Activated CD8-positive, alpha-beta memory T cell treated with anti-CD3 and anti-CD28 coated beads for 24 hours (primary cell): ENCODE measurements around the gene APC2.

Source experiments
- DNase-seq: peaks from one replicate; pipeline ENCODE4 v3.0.0-alpha.2; 2020

The APC2 gene

DNA sequence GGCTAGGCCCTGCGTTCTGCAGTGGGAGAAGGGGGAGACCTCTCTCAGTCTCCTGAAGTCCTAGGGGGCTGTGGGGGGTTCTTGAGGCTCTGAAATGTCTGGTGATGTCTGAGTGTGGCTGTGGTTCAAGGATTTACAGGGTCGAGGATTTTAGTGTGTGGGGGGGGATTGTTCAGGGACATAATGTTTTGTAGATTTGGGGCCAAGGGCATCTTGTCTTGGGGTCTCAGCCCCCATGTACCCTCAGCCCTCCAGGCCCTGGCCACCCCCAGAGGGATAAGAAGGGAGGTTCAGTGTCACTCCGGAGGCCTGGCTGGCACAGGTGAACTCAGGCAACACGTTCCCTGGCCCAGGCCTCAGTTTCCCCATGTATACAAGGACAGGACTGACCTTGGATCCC, 2.4 kb upstream of the APC2 start:
- no peak for DNase-seq

GRCh38 chr19:1447944-1448343, 2.0 kb upstream of the APC2 start:
- DNase-seq, result no peak

DNA sequence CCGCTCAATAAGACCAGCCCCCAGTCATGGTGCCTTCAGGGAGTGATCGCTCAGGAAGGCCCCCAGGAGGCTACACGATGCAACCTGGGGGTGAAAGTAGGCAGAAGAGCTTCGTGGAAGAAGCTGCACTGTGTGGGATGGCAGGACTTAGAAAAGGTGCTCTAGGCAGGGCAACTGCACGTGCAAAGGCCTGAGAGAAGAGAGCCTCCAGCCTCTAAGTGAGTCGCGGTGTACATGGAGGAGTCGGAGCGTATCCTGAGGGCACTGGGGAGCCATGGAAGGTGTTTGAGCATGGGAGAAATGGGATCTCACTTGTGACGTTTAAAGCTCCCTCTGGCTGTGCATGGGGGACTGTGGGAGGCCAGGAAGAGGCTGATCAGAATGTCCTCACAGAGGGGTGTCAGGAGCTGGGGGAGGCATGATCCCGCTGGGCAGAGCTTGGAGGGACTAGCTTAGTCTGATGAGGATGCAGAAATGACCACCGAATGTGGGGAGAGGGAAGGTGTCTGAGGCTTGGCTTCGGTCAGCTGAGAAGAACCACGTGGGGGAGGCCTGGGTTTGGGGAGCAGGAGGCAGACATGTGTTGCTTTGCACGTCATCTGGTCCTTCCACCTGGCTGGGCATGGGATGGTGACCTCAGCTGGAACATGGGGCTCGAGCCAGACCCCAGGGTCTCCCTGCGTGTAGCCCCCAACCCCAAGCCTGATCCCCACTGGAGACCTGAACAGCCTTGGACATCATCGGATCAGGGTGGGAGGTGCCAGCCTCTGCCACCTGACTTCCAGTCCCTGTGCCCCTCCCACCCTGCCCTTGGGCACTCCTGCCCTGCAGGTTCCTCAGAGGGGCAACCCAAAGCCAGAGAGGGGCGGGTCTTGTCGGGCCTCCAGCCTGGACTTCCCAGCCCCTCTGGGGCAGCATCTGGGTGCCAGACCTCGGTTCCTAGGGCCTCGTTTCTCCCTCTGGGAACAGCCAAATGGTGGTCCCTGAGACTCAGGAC, 1.1 kb downstream of the APC2 start:
- DNase-seq, result no peak

- no peak for DNase-seq
Measured at GRCh38 chr19:1451916-1452801, 2.2 kb downstream of the APC2 start.

DNA sequence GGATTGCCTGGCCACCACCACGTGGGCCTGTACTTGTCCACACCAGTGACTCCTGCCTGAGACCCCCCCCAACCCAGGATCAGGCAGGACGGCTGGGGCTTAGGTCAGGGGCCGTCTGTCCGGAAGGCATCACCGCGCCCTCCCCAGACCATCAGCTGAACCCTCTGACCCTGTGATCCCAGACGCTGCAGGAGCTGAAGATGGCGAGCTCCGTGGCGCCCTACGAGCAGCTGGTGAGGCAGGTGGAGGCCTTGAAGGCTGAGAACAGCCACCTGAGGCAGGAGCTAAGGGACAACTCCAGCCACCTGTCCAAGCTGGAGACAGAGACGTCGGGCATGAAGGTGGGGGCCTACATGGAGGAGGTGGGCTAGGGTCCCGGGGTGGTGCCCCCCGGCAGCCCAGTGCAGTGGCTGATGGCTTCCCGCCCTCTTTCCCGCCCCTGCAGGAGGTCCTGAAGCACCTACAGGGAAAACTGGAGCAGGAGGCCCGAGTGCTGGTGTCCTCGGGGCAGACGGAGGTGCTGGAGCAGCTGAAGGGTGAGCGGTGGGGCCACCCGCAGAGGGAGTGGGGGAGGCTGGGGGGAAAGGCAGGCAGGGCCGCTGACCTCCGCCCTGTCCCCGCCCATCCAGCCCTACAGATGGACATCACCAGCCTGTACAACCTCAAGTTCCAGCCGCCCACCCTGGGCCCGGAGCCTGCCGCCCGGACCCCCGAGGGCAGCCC, 3.0 kb downstream of the APC2 start:
- DNase-seq, result no peak

DNA sequence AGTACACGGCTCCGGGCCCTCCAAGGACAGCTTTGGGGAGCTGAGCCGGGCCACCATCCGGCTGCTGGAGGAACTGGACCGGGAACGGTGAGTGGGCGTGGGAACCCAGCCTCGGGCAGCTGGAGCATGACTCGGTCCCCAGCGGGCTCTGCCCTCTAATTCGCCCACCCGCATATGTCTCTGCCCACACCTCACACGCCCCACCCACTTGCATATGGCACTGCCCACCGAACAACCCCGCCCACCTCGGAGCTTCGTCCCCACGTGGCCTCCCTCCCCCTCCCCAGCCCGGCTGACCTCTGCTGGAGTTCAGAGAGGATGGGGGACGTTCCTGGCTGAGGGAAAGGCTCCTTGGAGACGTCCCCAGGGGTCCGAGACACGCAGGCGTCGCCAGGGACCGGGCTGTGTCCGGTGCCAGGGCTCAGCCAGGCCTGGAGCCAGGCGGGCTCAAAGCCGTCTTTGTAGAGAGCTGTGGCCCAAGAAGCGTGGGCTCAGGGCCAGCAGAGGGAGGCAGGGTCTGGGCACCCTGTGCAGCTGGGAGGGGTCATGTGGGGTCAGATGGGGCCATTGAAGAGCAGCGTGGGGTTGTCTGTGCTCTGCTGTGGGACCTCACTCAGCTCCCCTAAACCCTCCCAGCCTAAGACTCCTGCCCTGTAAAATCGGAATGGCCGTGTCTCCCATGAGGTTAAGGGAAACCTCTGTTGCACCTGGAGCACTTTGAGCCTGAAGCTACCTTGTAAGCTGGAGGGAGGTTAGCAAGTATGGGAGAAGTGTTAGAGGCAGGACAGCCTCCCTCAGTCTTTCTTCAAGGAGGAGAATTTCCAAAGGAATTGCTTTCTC, 3.8 kb downstream of the APC2 start:
- no peak for DNase-seq

DNA sequence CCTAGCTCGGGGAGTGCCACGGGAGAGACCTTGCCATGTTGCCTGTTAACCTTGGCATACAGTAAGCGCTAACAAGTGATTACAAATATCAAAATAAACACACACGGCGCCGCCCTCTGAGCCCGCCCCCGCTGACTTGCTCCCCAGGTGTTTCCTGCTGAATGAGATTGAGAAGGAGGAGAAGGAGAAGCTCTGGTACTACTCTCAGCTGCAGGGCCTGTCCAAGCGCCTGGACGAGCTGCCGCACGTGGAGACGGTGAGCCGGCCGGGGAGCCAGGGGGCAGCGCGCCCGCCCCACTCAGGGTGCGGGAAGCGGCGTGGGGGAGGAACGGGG, 5.0 kb downstream of the APC2 start:
- no peak for DNase-seq

DNA sequence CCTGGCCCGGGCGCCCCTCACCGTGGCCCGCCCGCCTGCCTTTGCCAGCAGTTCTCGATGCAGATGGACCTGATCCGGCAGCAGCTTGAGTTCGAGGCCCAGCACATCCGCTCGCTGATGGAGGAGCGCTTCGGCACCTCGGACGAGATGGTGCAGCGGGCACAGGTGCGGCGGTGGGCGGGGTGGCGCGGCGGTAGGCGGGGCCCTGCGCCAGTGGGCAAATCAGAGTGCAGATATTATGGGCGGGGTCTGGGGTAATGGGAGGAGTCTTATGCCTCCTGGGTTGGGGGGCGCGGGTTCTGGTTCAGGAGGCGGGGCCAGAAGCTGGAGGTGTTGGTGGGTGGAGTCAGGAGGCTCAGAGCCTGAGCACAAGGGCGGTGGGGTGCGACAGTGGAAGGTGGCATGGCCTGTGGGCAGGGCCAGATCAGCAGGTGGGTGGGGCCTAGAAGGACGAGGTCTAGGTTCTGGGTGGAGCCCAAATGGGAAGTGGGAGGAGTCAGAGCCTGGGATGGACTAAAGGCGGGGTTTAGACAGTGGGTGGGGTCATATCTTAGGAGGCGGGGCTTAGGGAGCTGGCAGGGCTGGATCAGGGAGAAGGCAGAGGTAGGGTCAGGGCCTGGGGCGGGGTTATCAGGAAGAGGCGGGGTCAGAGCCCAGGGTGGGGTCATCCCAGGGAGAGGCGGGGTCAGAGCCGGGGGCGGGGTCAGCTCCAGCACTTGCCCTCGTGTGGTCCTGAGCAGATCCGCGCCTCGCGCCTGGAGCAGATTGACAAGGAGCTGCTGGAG, 5.6 kb downstream of the APC2 start:
- no peak for DNase-seq

GRCh38 chr19:1456121-1456900, 6.4 kb downstream of the APC2 start:
- DNase-seq, result no peak

DNA sequence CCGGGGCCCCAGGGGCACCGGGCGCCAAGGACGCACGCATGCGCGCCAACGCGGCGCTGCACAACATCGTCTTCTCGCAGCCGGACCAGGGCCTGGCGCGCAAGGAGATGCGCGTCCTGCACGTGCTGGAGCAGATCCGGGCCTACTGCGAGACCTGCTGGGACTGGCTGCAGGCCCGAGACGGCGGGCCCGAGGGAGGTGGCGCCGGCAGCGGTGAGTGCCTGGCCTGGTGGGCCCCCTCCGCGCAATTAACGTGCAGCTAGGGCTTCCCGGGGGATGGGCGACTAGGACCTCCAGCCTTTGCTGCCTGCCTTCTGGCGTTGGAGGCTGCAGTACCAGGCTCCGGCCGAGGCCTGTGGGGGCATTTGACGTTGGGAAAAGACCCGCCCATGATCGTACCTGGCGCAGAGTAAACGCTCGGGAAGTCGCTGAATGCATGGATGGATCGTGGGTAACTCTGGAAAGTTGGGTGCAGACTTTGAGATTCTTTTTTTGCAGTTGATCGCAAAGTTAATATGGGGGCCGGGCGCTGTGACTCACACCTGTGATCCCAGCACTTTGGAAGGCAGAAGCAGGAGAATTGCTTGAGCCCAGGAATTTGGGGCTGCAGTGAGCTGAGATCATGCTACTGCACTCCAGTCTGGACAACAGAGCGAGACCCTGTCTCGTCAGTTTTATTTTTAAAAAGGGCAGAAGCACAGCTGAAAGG, 7.3 kb downstream of the APC2 start:
- no peak for DNase-seq

DNA sequence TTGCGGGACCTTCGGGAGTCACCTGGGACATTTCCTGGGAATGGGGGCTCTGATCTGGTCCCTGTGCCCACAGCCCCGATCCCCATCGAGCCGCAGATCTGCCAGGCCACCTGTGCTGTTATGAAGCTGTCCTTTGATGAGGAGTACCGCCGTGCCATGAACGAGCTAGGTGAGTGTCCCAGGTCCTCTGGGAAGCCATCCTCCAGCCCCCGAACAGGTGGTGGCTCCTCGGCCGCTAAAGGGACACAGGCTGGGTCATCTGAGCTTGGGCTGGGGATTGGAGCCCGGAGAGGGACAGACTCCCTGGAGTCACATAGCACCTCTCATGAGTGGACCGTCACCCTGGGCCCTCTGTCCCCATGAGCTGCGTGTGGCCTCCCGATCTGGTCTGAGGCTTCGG, 8.0 kb downstream of the APC2 start:
- DNase-seq, result no peak

- no peak for DNase-seq
Measured at GRCh38 chr19:1459479-1459878, 9.6 kb downstream of the APC2 start.

DNA sequence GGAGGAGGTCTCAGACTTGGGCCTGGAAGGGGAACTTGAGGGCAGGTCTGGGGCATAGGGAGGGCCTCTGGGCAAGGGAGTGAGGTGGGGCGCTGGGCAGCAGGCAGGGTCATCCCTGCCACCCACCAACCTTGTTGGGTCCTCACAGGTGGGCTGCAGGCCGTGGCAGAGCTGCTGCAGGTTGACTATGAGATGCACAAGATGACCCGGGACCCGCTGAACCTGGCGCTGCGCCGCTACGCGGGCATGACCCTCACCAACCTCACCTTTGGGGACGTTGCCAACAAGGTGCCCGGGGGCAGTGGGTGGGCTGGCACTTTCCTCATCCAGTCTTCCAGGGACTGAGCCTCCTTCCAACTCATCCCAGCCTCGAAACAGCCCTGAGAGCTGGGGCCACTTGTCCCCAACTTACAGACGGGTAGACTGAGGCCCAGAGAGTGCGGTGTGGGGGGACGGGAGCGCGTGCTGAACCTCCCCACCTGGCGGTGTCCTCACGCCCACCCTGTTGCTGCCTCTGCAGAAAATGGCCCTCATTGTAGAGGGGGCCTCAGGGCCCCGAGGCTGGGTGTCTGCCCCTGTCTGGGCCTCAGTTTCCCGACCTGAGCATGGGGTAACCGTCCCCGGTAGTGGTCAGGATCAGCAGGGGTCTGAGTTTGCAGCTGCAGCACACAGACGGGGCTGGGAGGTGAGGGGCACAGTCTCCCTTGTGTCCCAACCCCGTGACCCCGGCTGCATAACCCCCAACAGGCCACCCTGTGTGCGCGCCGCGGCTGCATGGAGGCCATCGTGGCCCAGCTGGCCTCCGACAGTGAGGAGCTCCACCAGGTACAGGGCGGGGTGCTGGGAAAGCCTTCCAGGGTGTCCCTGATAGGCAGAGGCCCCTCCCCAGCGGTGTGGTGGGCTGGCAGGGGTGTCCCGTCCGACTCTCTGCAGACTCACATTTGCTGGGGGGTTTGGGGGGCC, 10.4 kb downstream of the APC2 start:
- no peak for DNase-seq

GRCh38 chr19:1461862-1462261, 11.9 kb downstream of the APC2 start:
- no peak for DNase-seq

DNA sequence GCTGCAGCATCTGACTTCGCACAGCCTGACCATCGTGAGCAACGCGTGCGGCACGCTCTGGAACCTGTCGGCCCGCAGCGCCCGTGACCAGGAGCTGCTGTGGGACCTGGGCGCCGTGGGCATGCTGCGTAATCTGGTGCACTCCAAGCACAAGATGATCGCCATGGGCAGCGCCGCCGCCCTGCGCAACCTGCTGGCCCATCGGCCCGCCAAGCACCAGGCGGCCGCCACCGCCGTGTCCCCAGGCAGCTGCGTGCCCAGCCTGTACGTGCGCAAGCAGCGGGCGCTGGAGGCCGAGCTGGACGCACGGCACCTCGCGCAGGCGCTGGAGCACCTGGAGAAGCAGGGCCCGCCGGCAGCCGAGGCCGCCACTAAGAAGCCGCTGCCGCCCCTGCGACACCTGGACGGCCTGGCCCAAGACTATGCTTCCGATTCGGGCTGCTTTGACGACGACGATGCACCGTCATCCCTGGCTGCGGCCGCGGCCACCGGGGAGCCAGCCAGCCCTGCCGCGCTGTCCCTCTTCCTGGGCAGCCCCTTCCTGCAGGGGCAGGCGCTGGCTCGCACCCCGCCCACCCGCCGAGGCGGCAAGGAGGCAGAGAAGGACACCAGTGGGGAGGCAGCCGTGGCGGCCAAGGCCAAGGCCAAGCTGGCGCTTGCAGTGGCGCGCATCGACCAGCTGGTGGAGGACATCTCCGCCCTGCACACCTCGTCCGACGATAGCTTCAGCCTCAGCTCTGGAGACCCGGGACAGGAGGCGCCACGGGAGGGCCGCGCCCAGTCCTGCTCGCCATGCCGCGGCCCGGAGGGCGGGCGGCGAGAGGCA, 15.5 kb downstream of the APC2 start:
- no peak for DNase-seq

DNA sequence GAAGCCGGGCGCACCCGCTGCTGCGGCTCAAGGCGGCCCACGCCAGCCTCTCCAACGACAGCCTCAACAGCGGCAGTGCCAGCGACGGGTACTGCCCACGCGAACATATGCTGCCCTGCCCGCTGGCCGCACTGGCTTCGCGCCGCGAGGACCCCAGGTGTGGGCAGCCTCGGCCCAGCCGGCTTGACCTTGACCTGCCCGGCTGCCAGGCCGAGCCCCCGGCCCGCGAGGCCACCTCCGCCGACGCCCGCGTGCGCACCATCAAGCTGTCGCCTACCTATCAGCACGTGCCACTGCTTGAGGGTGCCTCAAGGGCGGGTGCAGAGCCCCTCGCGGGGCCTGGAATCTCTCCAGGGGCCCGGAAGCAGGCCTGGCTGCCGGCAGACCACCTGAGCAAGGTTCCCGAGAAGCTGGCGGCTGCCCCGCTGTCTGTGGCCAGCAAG, 16.1 kb downstream of the APC2 start:
- no peak for DNase-seq

- DNase-seq, result no peak
Measured at GRCh38 chr19:1466461-1467214, 16.7 kb downstream of the APC2 start.
